RWPE2 (cell line): ENCODE results near the gene MOB3A.

Experiments used
- ATAC-seq: fragments of 200-7000 bp; cut with Tn5 transposase; 3 replicates; pipeline ENCODE4 v1.9.1; 2021; ENCODE audit warnings: low read depth
- DNase-seq: peaks from one replicate; pipeline ENCODE4 v3.0.0-alpha.2; 2020; ENCODE audit warnings: low spot score
- H3K27ac ChIP-seq: fragments of 450-650 bp; 2 replicates; pipeline ENCODE4 v1.5.1; 2017; ENCODE audit warnings: mild to moderate bottlenecking; ENCODE audit not compliant: poor library complexity, severe bottlenecking
- H3K27me3 ChIP-seq: fragments of 250-450 bp; sonication (Bioruptor Pico); 2 replicates; pipeline ENCODE4 v1.5.1; 2021; ENCODE audit warnings: mild to moderate bottlenecking, moderate library complexity; ENCODE audit not compliant: insufficient read depth, poor library complexity, severe bottlenecking
- H3K36me3 ChIP-seq: fragments of 250-450 bp; sonication (Bioruptor Pico); 2 replicates; pipeline ENCODE4 v1.5.1; 2020; ENCODE audit warnings: low read depth, mild to moderate bottlenecking, moderate library complexity
- H3K4me1 ChIP-seq: fragments of 250-450 bp; sonication (Bioruptor Pico); 2 replicates; pipeline ENCODE4 v1.5.1; 2021; ENCODE audit warnings: mild to moderate bottlenecking, moderate library complexity; ENCODE audit not compliant: insufficient read depth, poor library complexity, severe bottlenecking
- H3K4me3 ChIP-seq: fragments of 250-450 bp; sonication (Bioruptor Pico); 2 replicates; pipeline ENCODE4 v1.5.1; 2021; ENCODE audit warnings: mild to moderate bottlenecking, moderate library complexity; ENCODE audit not compliant: severe bottlenecking
- H3K9me3 ChIP-seq: fragments of 250-450 bp; sonication (Bioruptor Pico); 2 replicates; pipeline ENCODE4 v1.5.1; 2021; ENCODE audit warnings: mild to moderate bottlenecking, moderate library complexity; ENCODE audit not compliant: severe bottlenecking
- TF ChIP-seq, protein P1 (sequence below): fragments of 450-650 bp; IDR thresholded peaks from one replicate; pipeline ENCODE4 v1.5.1; 2017; ENCODE audit warnings: mild to moderate bottlenecking, moderate library complexity; ENCODE audit not compliant: poor library complexity, severe bottlenecking

The MOB3A gene

GRCh38 chr19:2139385-2140137 lies 43.4 kb upstream of the MOB3A start:
- ATAC-seq (no peak), DNase-seq (no peak)
- Histone ChIP-seq H3K4me1 (no peaks in the 10 kb centered on the region), H3K27ac (no peak overlapping the region), H3K36me3 (peaks cover 39% of the 10 kb centered on the region), H3K9me3 (no peaks in the 10 kb centered on the region), H3K27me3 (no peaks in the 10 kb centered on the region), H3K4me3 (no peak overlapping the region)
- TF ChIP-seq, protein P1, sequence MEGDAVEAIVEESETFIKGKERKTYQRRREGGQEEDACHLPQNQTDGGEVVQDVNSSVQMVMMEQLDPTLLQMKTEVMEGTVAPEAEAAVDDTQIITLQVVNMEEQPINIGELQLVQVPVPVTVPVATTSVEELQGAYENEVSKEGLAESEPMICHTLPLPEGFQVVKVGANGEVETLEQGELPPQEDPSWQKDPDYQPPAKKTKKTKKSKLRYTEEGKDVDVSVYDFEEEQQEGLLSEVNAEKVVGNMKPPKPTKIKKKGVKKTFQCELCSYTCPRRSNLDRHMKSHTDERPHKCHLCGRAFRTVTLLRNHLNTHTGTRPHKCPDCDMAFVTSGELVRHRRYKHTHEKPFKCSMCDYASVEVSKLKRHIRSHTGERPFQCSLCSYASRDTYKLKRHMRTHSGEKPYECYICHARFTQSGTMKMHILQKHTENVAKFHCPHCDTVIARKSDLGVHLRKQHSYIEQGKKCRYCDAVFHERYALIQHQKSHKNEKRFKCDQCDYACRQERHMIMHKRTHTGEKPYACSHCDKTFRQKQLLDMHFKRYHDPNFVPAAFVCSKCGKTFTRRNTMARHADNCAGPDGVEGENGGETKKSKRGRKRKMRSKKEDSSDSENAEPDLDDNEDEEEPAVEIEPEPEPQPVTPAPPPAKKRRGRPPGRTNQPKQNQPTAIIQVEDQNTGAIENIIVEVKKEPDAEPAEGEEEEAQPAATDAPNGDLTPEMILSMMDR, result no peak

DNA sequence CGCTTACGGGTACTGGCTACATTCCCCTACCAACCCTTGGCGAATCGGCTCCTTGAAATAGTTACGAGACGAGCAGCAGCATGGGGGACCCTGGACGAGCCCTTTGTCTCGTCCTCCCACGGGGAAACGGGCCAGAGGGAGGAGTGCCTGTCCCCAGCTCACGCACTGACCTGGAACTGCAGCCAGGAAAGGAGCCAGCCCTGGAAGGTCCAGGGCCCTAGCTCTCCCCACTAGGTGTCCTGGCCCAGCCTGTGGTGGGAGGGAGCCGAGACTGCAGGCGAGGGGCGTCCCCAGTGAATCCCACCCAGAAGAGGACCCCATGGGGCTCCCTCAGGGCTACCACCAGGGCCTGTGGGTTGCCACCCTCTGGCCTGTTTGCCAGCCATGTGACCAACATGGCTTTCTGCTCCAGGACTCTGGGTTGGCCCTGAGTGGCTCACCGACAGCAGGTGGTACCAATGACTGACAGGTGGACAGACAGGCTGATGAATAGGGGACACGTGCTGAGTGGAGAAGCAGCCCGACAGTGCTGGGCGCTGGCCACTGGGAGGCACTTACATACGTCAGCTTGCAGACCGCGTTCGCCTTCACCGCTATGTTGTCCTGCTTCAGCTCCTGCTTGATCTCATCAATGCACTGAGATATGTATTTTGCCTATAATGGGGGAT lies 42.1 kb upstream of the MOB3A start:
- ATAC-seq (no peak), DNase-seq (no peak)
- H3K27me3 ChIP-seq, result no peaks in the 10 kb centered on the region
- H3K36me3 ChIP-seq, result peaks cover 49% of the 10 kb centered on the region
- no peak overlapping the region for H3K27ac ChIP-seq
- no peaks in the 10 kb centered on the region for H3K4me1 ChIP-seq
- H3K9me3 ChIP-seq, result no peaks in the 10 kb centered on the region
- TF ChIP-seq, protein P1, result no peak
- no peak overlapping the region for H3K4me3 ChIP-seq

GRCh38 chr19:2136796-2137195 lies 40.7 kb upstream of the MOB3A start:
- peak; percentile 42 for DNase-seq
- Histone ChIP-seq H3K36me3 (peaks cover 61% of the 10 kb centered on the region), H3K4me3 (no peak overlapping the region), H3K27me3 (no peaks in the 10 kb centered on the region), H3K9me3 (no peaks in the 10 kb centered on the region), H3K4me1 (no peaks in the 10 kb centered on the region), H3K27ac (no peak overlapping the region)
- ATAC-seq, result no peak
- TF ChIP-seq, protein P1, result no peak

- H3K36me3 ChIP-seq, result peaks cover 64% of the 10 kb centered on the region
- no peaks in the 10 kb centered on the region for H3K9me3 ChIP-seq
- ATAC-seq (no peak), DNase-seq (peak; percentile 52)
- no peaks in the 10 kb centered on the region for H3K4me1 ChIP-seq
- no peak overlapping the region for H3K27ac ChIP-seq
- no peaks in the 10 kb centered on the region for H3K27me3 ChIP-seq
- no peak overlapping the region for H3K4me3 ChIP-seq
- TF ChIP-seq, protein P1, result no peak
Measured at GRCh38 chr19:2135474-2136402, 39.6 kb upstream of the MOB3A start.
